WTC11 (cell line): ENCODE results near the gene NEFH. TPM values are rescaled to one million over a fixed set of nuclear protein-coding genes. Genes with fewer than 3 reads are reported as not detected.

Source experiments
- ATAC-seq: fragments of 200-7000 bp; cut with Tn5 transposase; 2 replicates; pipeline ENCODE4 v1.10.0; 2021; ENCODE audit warnings: mild to moderate bottlenecking, moderate library complexity
- CTCF ChIA-PET: fragments of 300-600 bp; sonication (Branson Sonifier 250); formaldehyde crosslinking; loops from one replicate; lab custom pipeline; 2021; ENCODE audit warnings: antibody characterized with exemption; lab: Charles Lee
- POLR2A ChIA-PET: fragments of 350-600 bp; sonication (Branson Sonifier 250); formaldehyde crosslinking; loops from one replicate; lab custom pipeline; 2021; ENCODE audit warnings: antibody characterized with exemption; lab: Charles Lee
- DNase-seq: peaks from one replicate; pipeline ENCODE4 v3.0.0; 2021; ENCODE audit warnings: low spot score
- H3K27ac Mint-ChIP-seq: 2 replicates; pipeline ENCODE4 v1.8.0; 2021; ENCODE audit warnings: mixed read lengths
- H3K27me3 Mint-ChIP-seq: 2 replicates; pipeline ENCODE4 v1.8.0; 2021; ENCODE audit warnings: low read depth, mild to moderate bottlenecking, moderate library complexity, mixed read lengths
- H3K36me3 Mint-ChIP-seq: 2 replicates; pipeline ENCODE4 v1.8.0; 2021; ENCODE audit warnings: mixed read lengths
- H3K4me1 Mint-ChIP-seq: 2 replicates; pipeline ENCODE4 v1.8.0; 2022; ENCODE audit warnings: mixed read lengths
- H3K4me3 Mint-ChIP-seq: 2 replicates; pipeline ENCODE4 v1.8.0; 2021; ENCODE audit warnings: mild to moderate bottlenecking, moderate library complexity, mixed read lengths
- H3K9me3 Mint-ChIP-seq: 2 replicates; pipeline ENCODE4 v1.8.0; 2021; ENCODE audit warnings: mixed read lengths
- AFF4 ChIP-seq: sonication (generic); formaldehyde crosslinking; IDR thresholded peaks from 2 replicates; pipeline ENCODE4 v1.8.1; 2023; ENCODE audit warnings: mild to moderate bottlenecking, missing genetic modification reagents, borderline replicate concordance
- ATF2 ChIP-seq: sonication (generic); formaldehyde crosslinking; IDR thresholded peaks from 2 replicates; pipeline ENCODE4 v1.8.1; 2022; ENCODE audit warnings: low read depth, missing genetic modification reagents, borderline replicate concordance
- ATF3 ChIP-seq: sonication (generic); formaldehyde crosslinking; conservative IDR thresholded peaks from 2 replicates; pipeline ENCODE4 v1.8.1; 2022; ENCODE audit warnings: mild to moderate bottlenecking, missing genetic modification reagents
- CBFB ChIP-seq: sonication (generic); formaldehyde crosslinking; IDR thresholded peaks from 2 replicates; pipeline ENCODE4 v1.8.1; 2022; ENCODE audit warnings: mild to moderate bottlenecking, low read depth, missing genetic modification reagents
- CDX4 ChIP-seq: fragments of 250-450 bp; sonication (Bioruptor Pico); IDR thresholded peaks from 2 replicates; pipeline ENCODE4 v1.9.0; 2021; ENCODE audit warnings: moderate library complexity, mild to moderate bottlenecking, inconsistent platforms, borderline replicate concordance
- CREM ChIP-seq: sonication (generic); formaldehyde crosslinking; IDR thresholded peaks from 2 replicates; pipeline ENCODE4 v1.8.1; 2022; ENCODE audit warnings: mild to moderate bottlenecking, missing genetic modification reagents, moderate library complexity
- CTCF ChIP-seq: fragments of 200-600 bp; IDR thresholded peaks from 2 replicates; pipeline ENCODE4 v1.8.0; 2022; ENCODE audit warnings: antibody characterized with exemption
- E2F4 ChIP-seq: sonication (generic); formaldehyde crosslinking; IDR thresholded peaks from 2 replicates; pipeline ENCODE4 v1.8.1; 2022; ENCODE audit warnings: low read depth, mild to moderate bottlenecking, moderate library complexity, missing genetic modification reagents, borderline replicate concordance
- ETV6 ChIP-seq: sonication (generic); formaldehyde crosslinking; IDR thresholded peaks from 2 replicates; pipeline ENCODE4 v1.8.1; 2022; ENCODE audit warnings: mild to moderate bottlenecking, missing genetic modification reagents
- GABPB1 ChIP-seq: sonication (generic); formaldehyde crosslinking; IDR thresholded peaks from 2 replicates; pipeline ENCODE4 v1.8.1; 2023; ENCODE audit warnings: mild to moderate bottlenecking, missing genetic modification reagents
- GTF2I ChIP-seq: fragments of 250-450 bp; sonication (Bioruptor Pico); conservative IDR thresholded peaks from 2 replicates; pipeline ENCODE4 v1.4.0; 2021; ENCODE audit warnings: mild to moderate bottlenecking
- JUN ChIP-seq: sonication (generic); formaldehyde crosslinking; IDR thresholded peaks from 2 replicates; pipeline ENCODE4 v1.8.0; 2023; ENCODE audit warnings: mild to moderate bottlenecking, missing genetic modification reagents
- KAT7 ChIP-seq: sonication (generic); formaldehyde crosslinking; IDR thresholded peaks from 2 replicates; pipeline ENCODE4 v1.8.1; 2023; ENCODE audit warnings: missing genetic modification reagents, mild to moderate bottlenecking, borderline replicate concordance
- NFE2L1 ChIP-seq: sonication (generic); formaldehyde crosslinking; IDR thresholded peaks from 2 replicates; pipeline ENCODE4 v1.8.1; 2023; ENCODE audit warnings: missing genetic modification reagents
- NR1H2 ChIP-seq: sonication (generic); formaldehyde crosslinking; IDR thresholded peaks from 2 replicates; pipeline ENCODE4 v1.9.0; 2021; ENCODE audit warnings: mild to moderate bottlenecking, moderate library complexity, missing genetic modification reagents
- RELA ChIP-seq: sonication (generic); formaldehyde crosslinking; IDR thresholded peaks from 2 replicates; pipeline ENCODE4 v1.8.1; 2022; ENCODE audit warnings: missing genetic modification reagents, mild to moderate bottlenecking, borderline replicate concordance
- SP1 ChIP-seq: sonication (generic); formaldehyde crosslinking; conservative IDR thresholded peaks from 2 replicates; pipeline ENCODE4 v1.8.1; 2022; ENCODE audit warnings: missing genetic modification reagents
- TEAD4 ChIP-seq: sonication (generic); formaldehyde crosslinking; IDR thresholded peaks from 2 replicates; pipeline ENCODE4 v1.8.0; 2022; ENCODE audit warnings: mild to moderate bottlenecking, missing genetic modification reagents
- USF2 ChIP-seq: sonication (generic); formaldehyde crosslinking; IDR thresholded peaks from 2 replicates; pipeline ENCODE4 v1.8.1; 2023; ENCODE audit warnings: mild to moderate bottlenecking, missing genetic modification reagents, moderate library complexity
- ZBTB43 ChIP-seq: sonication (generic); formaldehyde crosslinking; IDR thresholded peaks from 2 replicates; pipeline ENCODE4 v1.8.1; 2023; ENCODE audit warnings: mild to moderate bottlenecking, missing genetic modification reagents
- ZNF121 ChIP-seq: sonication (generic); formaldehyde crosslinking; IDR thresholded peaks from 2 replicates; pipeline ENCODE4 v1.8.0; 2023; ENCODE audit warnings: missing genetic modification reagents
- ZNF219 ChIP-seq: sonication (generic); formaldehyde crosslinking; IDR thresholded peaks from 2 replicates; pipeline ENCODE4 v1.8.0; 2023; ENCODE audit warnings: missing genetic modification reagents, mild to moderate bottlenecking, borderline replicate concordance
- ZNF317 ChIP-seq: sonication (generic); formaldehyde crosslinking; IDR thresholded peaks from 2 replicates; pipeline ENCODE4 v1.8.1; 2023; ENCODE audit warnings: low read depth, mild to moderate bottlenecking, moderate library complexity, missing genetic modification reagents, borderline replicate concordance
- ZNF416 ChIP-seq: fragments of 250-450 bp; sonication (Bioruptor Pico); IDR thresholded peaks from 2 replicates; pipeline ENCODE4 v1.9.0; 2021; ENCODE audit warnings: mild to moderate bottlenecking, inconsistent platforms
- total RNA-seq: library from RNA; stranded (reverse); gene quantifications from 3 replicates; pipeline ENCODE4 v1.2.3, GENCODE V29; 2021

NEFH gene
- total RNA-seq, 1 experiment from 2014 or later, result 2.6 TPM

- TF ChIP-seq ATF3, result no peak
- TF ChIP-seq ZNF219 (CRISPR knock-in tag), result no peak
- TF ChIP-seq CDX4 (CRISPR knock-in tag), result no peak
- TF ChIP-seq JUN (CRISPR knock-in tag), result no peak
- TF ChIP-seq ZNF416 (CRISPR knock-in tag), result no peak
- no peak for TF ChIP-seq CBFB (CRISPR knock-in tag)
- TF ChIP-seq ZNF121 (CRISPR knock-in tag), result no peak
- Mint-ChIP-seq H3K27me3 (no peaks in the 10 kb centered on the region), H3K4me3 (peak overlapping the region; percentile 40), H3K36me3 (no peaks in the 10 kb centered on the region), H3K4me1 (peaks cover 18% of the 10 kb centered on the region), H3K9me3 (no peaks in the 10 kb centered on the region), H3K27ac (no peak overlapping the region)
- DNase-seq, result no peak
- ChIA-PET POLR2A (no interaction called here), CTCF (interaction anchor here (1.4 to 2.2 kb wide), 2 partner anchors 26 to 39 kb away, joined by 5 to 15 read pairs; no protein-coding TSS in a partner anchor)
- ATAC-seq, result no peak
Measured at GRCh38 chr22:29431986-29432385, 48.0 kb upstream of the NEFH start.

- no peak for ATAC-seq
- no peak overlapping the region for H3K4me3 Mint-ChIP-seq
- H3K36me3 Mint-ChIP-seq, result no peaks in the 10 kb centered on the region
- no peak for DNase-seq
- ChIA-PET CTCF (no interaction called here), POLR2A (no interaction called here)
- H3K27ac Mint-ChIP-seq, result no peak overlapping the region
- TF ChIP-seq KAT7 (CRISPR knock-in tag), result no peak
- TF ChIP-seq E2F4, result no peak
- TF ChIP-seq NFE2L1 (CRISPR knock-in tag), result no peak
- no peak for TF ChIP-seq SP1 (CRISPR knock-in tag)
- no peak for TF ChIP-seq TEAD4 (CRISPR knock-in tag)
- no peak for TF ChIP-seq USF2
- no peak for TF ChIP-seq CTCF
- no peak for TF ChIP-seq ZBTB43 (CRISPR knock-in tag)
- TF ChIP-seq CREM (CRISPR knock-in tag), result no peak
- no peak for TF ChIP-seq AFF4 (CRISPR knock-in tag)
- TF ChIP-seq ATF2, result no peak
- TF ChIP-seq NR1H2 (CRISPR knock-in tag), result no peak
- no peak for TF ChIP-seq RELA (CRISPR knock-in tag)
- TF ChIP-seq ZNF317 (CRISPR knock-in tag), result no peak
- TF ChIP-seq ETV6 (CRISPR knock-in tag), result no peak
- no peak for TF ChIP-seq JUN (CRISPR knock-in tag)
- TF ChIP-seq GABPB1, result no peak
- no peak for TF ChIP-seq GTF2I
- TF ChIP-seq ZNF416 (CRISPR knock-in tag), result no peak
- H3K27me3 Mint-ChIP-seq, result no peaks in the 10 kb centered on the region
- peaks cover 18% of the 10 kb centered on the region for H3K4me1 Mint-ChIP-seq
- no peaks in the 10 kb centered on the region for H3K9me3 Mint-ChIP-seq
Measured at GRCh38 chr22:29433856-29434255, 46.2 kb upstream of the NEFH start.
